Peyer's patch (tissue), 4 donors: ENCODE measurements around the gene TLX2. TPM values are rescaled to one million over a fixed set of nuclear protein-coding genes. Genes with fewer than 3 reads are reported as not detected.

Source experiments
- DNase-seq, 3 donors: peaks; one replicate each; pipeline ENCODE4 v3.0.0-alpha.2; 2017 to 2019
- H3K27ac ChIP-seq, 4 donors: fragments of 200-600 bp; sonication (generic); one replicate each; pipeline ENCODE4 v1.5.1; 2016 to 2019
- H3K27me3 ChIP-seq, 2 donors: fragments of 200-600 bp; sonication (generic); one replicate each; pipeline ENCODE4 v1.5.1; 2019
- H3K36me3 ChIP-seq, 3 donors: fragments of 200-600 bp; sonication (generic); one replicate each; pipeline ENCODE4 v1.5.1; 2016 to 2019
- H3K4me1 ChIP-seq, 4 donors: fragments of 200-600 bp; sonication (generic); one replicate each; pipeline ENCODE4 v1.5.1; 2016 to 2019
- H3K4me3 ChIP-seq, 4 donors: fragments of 200-600 bp; sonication (generic); 1 replicate in 3 of 4; 2 replicates in 1 of 4; pipeline ENCODE4 v1.5.1; 2016 to 2019; ENCODE audit warnings: mild to moderate bottlenecking in 1 of 4
- H3K9me3 ChIP-seq, 4 donors: fragments of 200-600 bp; sonication (generic); one replicate each; pipeline ENCODE4 v1.5.1; 2016 to 2019; ENCODE audit warnings: mild to moderate bottlenecking in 1 of 4
- CTCF ChIP-seq, 6 experiments: fragments of 450-650 bp in 4 of 6; fragments of 200-600 bp in 2 of 6; sonication (generic) in 1 of 6; IDR thresholded peaks; one replicate each; pipeline ENCODE4 v1.5.1; 2017 to 2019; ENCODE audit warnings: antibody characterized with exemption in 6 of 6, mild to moderate bottlenecking in 3 of 6, moderate library complexity in 1 of 6
- POLR2A ChIP-seq, 2 donors: fragments of 450-650 bp; IDR thresholded peaks; one replicate each; pipeline ENCODE4 v1.5.1; 2017; ENCODE audit warnings: antibody characterized with exemption in 2 of 2, mild to moderate bottlenecking in 2 of 2, moderate library complexity in 2 of 2
- total RNA-seq, 4 donors: library from RNA; depleted of rRNA; stranded (reverse); fragments of >200 nt; gene quantifications; one replicate each; pipeline ENCODE4 v1.1.0, GENCODE V29; 2016

The TLX2 gene
- total RNA-seq, 4 donors from 2014 or later = 0.53 to 1.7 (median 1.7) TPM; not detected in 1

GRCh38 chr2:74566076-74566753, 52.0 kb downstream of the TLX2 start:
- Histone ChIP-seq H3K36me3 (no peaks in the 10 kb centered on the region), H3K27me3 (no peaks in the 10 kb centered on the region), H3K4me1 (no peaks in the 10 kb centered on the region), H3K9me3 (no peaks in the 10 kb centered on the region), H3K27ac (no peak overlapping the region), H3K4me3 (no peak overlapping the region)
- no peak for TF ChIP-seq POLR2A (IDR thresholded peaks at IDR 0.05)
- no peak for TF ChIP-seq CTCF (IDR thresholded peaks at IDR 0.05)
- no peak for DNase-seq

DNA sequence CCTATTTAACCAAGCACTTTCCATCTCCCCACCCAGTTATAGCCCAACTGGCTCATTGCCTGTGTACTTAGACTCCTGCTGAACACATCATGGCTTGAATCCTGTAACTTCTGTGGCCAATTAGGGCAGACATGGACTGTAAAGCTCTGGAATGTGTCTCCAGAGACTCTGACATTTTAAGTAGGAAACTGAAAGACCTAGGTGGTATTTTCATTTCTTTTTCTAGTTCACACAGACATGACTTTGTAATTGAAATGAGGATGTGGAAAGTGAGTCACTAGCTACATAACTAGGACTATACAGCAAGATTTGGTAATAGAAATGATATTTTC, 52.5 kb downstream of the TLX2 start:
- H3K9me3 ChIP-seq = no peaks in the 10 kb centered on the region
- no peaks in the 10 kb centered on the region for H3K36me3 ChIP-seq
- no peak overlapping the region for H3K4me3 ChIP-seq
- no peaks in the 10 kb centered on the region for H3K4me1 ChIP-seq
- no peak for DNase-seq
- no peak for TF ChIP-seq POLR2A (IDR thresholded peaks at IDR 0.05)
- no peak for TF ChIP-seq CTCF (IDR thresholded peaks at IDR 0.05)
- no peak overlapping the region for H3K27ac ChIP-seq
- no peaks in the 10 kb centered on the region for H3K27me3 ChIP-seq

Other genes starting within 250 kb of the TLX2 start
- gene SLC4A5, start 171.0 kb upstream of the TLX2 start, total RNA-seq = 10 to 100 TPM in 1 of 4 donors, 1 to 10 TPM in 3; 1.8 to 14.9 (median 4.9) TPM
- 100 to 1,000 TPM in 3 of 4 donors, 10 to 100 TPM in 1; 85.3 to 191 (median 121) TPM for gene DCTN1, start 134.1 kb upstream of the TLX2 start, total RNA-seq
- gene C2orf81, start 92.8 kb upstream of the TLX2 start, total RNA-seq = 1 to 10 TPM in 3 of 4 donors, under 1 TPM in 1; 0.94 to 3.3 (median 1.7) TPM
- gene WDR54, start 92.7 kb upstream of the TLX2 start, total RNA-seq = 1 to 10 TPM in 3 of 4 donors, not detected in 1; 1.2 to 2.5 (median 2.3) TPM
- gene RTKN, start 72.5 kb upstream of the TLX2 start, total RNA-seq = 10 to 100 TPM; 46.2 to 99.9 (median 75.7) TPM
- 10 to 100 TPM in 3 of 4 donors, 1 to 10 TPM in 1; 5.4 to 83.3 (median 41.8) TPM for gene INO80B, start 59.4 kb upstream of the TLX2 start, total RNA-seq
- 10 to 100 TPM; 46.2 to 81.3 (median 59.9) TPM for gene WBP1, start 56.0 kb upstream of the TLX2 start, total RNA-seq
- 100 to 1,000 TPM in 1 of 4 donors, 10 to 100 TPM in 3; 55.3 to 122 (median 85.9) TPM for gene MOGS, start 49.1 kb upstream of the TLX2 start, total RNA-seq
- 10 to 100 TPM; 17.8 to 23.8 (median 20.0) TPM for gene MRPL53, start 41.8 kb upstream of the TLX2 start, total RNA-seq
- 100 to 1,000 TPM in 1 of 4 donors, 10 to 100 TPM in 3; 60.6 to 132 (median 94.7) TPM for gene CCDC142, start 31.5 kb upstream of the TLX2 start, total RNA-seq
- 10 to 100 TPM; 42.9 to 79.5 (median 65.2) TPM for gene TTC31, start 31.4 kb upstream of the TLX2 start, total RNA-seq
- 1 to 10 TPM in 3 of 4 donors, not detected in 1; 2.8 to 6.9 (median 6.8) TPM for gene LBX2, start 14.8 kb upstream of the TLX2 start, total RNA-seq
- gene PCGF1, start 6.8 kb upstream of the TLX2 start, total RNA-seq = 10 to 100 TPM; 14.0 to 18.9 (median 16.2) TPM
- 100 to 1,000 TPM in 1 of 4 donors, 10 to 100 TPM in 3; 14.0 to 116 (median 75.3) TPM for gene DQX1, start 11.8 kb downstream of the TLX2 start, total RNA-seq
- 100 to 1,000 TPM; 183 to 233 (median 213) TPM for gene AUP1, start 15.3 kb downstream of the TLX2 start, total RNA-seq
- 10 to 100 TPM; 20.6 to 25.5 (median 24.2) TPM for gene HTRA2, start 15.5 kb downstream of the TLX2 start, total RNA-seq
- gene LOXL3, start 39.5 kb downstream of the TLX2 start, total RNA-seq = 1 to 10 TPM in 3 of 4 donors, under 1 TPM in 1; 0.88 to 8.0 (median 4.8) TPM
- gene DOK1, start 40.3 kb downstream of the TLX2 start, total RNA-seq = 10 to 100 TPM; 14.5 to 38.0 (median 26.3) TPM
- not detected for gene M1AP, start 133.9 kb downstream of the TLX2 start, total RNA-seq
- 1 to 10 TPM; 1.6 to 6.5 (median 3.3) TPM for gene SEMA4F, start 139.8 kb downstream of the TLX2 start, total RNA-seq